Testis (tissue), 3 donors: ENCODE measurements around the gene ST7. TPM values are rescaled to one million over a fixed set of nuclear protein-coding genes. Genes with fewer than 3 reads are reported as not detected.

Experiments used
- DNase-seq: peaks from one replicate; pipeline ENCODE4 v3.0.0-alpha.2; 2019
- H3K27ac ChIP-seq, 2 donors: fragments of 200-600 bp; sonication (generic); one replicate each; pipeline ENCODE4 v1.5.1; 2019
- H3K27me3 ChIP-seq: fragments of 200-600 bp; sonication (generic); one replicate; pipeline ENCODE4 v1.5.1; 2019
- H3K36me3 ChIP-seq: fragments of 200-600 bp; sonication (generic); one replicate; pipeline ENCODE4 v1.5.1; 2017; ENCODE audit warnings: low read depth; ENCODE audit errors: missing control alignments
- H3K4me1 ChIP-seq: fragments of 200-600 bp; sonication (generic); one replicate; pipeline ENCODE4 v1.5.1; 2019
- H3K4me3 ChIP-seq, 2 donors: fragments of 200-600 bp; sonication (generic); one replicate each; pipeline ENCODE4 v1.5.1; 2017 to 2019
- H3K9me3 ChIP-seq: fragments of 200-600 bp; sonication (generic); one replicate; pipeline ENCODE4 v1.5.1; 2017
- POLR2A ChIP-seq: fragments of 450-650 bp; IDR thresholded peaks from one replicate; pipeline ENCODE4 v1.6.1; 2017; ENCODE audit warnings: antibody characterized with exemption, mild to moderate bottlenecking, moderate library complexity
- WGBS, 2 donors: methylation state at CpG; one replicate each; pipeline ENCODE4 v1.1.5; 2018; 5-methylcytosine and 5-hydroxymethylcytosine counted together
- intact Hi-C: fragments of 100-400 bp; cut with DNase I; formaldehyde crosslinking; loops from one replicate; pipeline ENCODE4 v1.15.1; 2023; ENCODE audit warnings: low total_unique reads
- polyA plus RNA-seq: library from polyadenylated mRNA; stranded (reverse); fragments of 350-450 nt; fragmentation: Illumina TruSeq; extraction: RNeasy Lipid Tissue Mini Kit (QIAGEN cat#74804); gene quantifications from one replicate; pipeline ENCODE4 v1.2.3, GENCODE V29; 2014; ENCODE audit warnings: low read depth, low replicate concordance; ENCODE audit not compliant: insufficient read depth
- total RNA-seq, 2 donors: library from RNA; depleted of rRNA; stranded (reverse); fragments of >200 nt; gene quantifications; one replicate each; pipeline ENCODE4 v1.2.3, GENCODE V29; 2016
- TF ChIP-seq, protein P1 (sequence below), 3 experiments: fragments of 450-650 bp in 2 of 3; fragments of 200-600 bp in 1 of 3; sonication (generic) in 1 of 3; IDR thresholded peaks; one replicate each; pipeline ENCODE4 v1.5.1; 2016 to 2019; ENCODE audit warnings: antibody characterized with exemption in 3 of 3, mild to moderate bottlenecking in 2 of 3, moderate library complexity in 1 of 3

Gene ST7
- total and polyA plus RNA-seq, 3 donors from 2014 or later, result 15.9 to 25.3 (median 23.2) TPM

- no peaks in the 10 kb centered on the region for H3K36me3 ChIP-seq
- no peak for DNase-seq
- H3K4me3 ChIP-seq, result no peak overlapping the region
- H3K4me1 ChIP-seq, result no peaks in the 10 kb centered on the region
- no peak overlapping the region for H3K27ac ChIP-seq
- WGBS, 2 donors, result 75 to 78% methylated on average over 2 of the region's 2 CpGs
- no peaks in the 10 kb centered on the region for H3K27me3 ChIP-seq
- TF ChIP-seq, protein P1, sequence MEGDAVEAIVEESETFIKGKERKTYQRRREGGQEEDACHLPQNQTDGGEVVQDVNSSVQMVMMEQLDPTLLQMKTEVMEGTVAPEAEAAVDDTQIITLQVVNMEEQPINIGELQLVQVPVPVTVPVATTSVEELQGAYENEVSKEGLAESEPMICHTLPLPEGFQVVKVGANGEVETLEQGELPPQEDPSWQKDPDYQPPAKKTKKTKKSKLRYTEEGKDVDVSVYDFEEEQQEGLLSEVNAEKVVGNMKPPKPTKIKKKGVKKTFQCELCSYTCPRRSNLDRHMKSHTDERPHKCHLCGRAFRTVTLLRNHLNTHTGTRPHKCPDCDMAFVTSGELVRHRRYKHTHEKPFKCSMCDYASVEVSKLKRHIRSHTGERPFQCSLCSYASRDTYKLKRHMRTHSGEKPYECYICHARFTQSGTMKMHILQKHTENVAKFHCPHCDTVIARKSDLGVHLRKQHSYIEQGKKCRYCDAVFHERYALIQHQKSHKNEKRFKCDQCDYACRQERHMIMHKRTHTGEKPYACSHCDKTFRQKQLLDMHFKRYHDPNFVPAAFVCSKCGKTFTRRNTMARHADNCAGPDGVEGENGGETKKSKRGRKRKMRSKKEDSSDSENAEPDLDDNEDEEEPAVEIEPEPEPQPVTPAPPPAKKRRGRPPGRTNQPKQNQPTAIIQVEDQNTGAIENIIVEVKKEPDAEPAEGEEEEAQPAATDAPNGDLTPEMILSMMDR (IDR thresholded peaks at IDR 0.05), result no peak
- TF ChIP-seq POLR2A, result no peak
- intact Hi-C loops, result no loop called here
- no peaks in the 10 kb centered on the region for H3K9me3 ChIP-seq
Observed at GRCh38 chr7:117038408-117038807, 85.1 kb downstream of the ST7 start.

DNA sequence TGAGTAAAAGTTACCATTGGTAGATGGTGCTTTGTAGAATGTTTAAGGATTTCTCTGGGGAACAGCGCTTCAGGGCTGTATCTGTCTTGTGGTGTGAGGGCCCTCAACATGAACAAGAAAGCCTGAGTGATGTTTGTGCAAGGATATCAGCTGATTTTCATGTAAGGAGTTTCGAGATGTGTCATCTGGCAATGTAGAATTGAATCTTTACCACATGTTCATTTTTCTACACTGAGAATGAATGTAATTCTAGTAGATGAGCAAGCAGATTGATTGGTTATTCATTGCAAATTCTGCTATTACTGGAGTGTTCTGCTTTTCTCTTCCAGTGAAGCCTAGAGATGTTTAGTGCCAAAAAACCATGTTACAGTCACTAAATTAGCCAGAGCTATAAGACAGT is 87.7 kb downstream of the ST7 start:
- H3K4me1 ChIP-seq, result no peaks in the 10 kb centered on the region
- H3K4me3 ChIP-seq, result no peak overlapping the region
- no peaks in the 10 kb centered on the region for H3K27me3 ChIP-seq
- no peaks in the 10 kb centered on the region for H3K9me3 ChIP-seq
- 88 to 93% methylated on average over 2 of the region's 2 CpGs for WGBS, 2 donors
- H3K27ac ChIP-seq, result no peak overlapping the region
- DNase-seq, result no peak
- H3K36me3 ChIP-seq, result no peaks in the 10 kb centered on the region
- TF ChIP-seq, protein P1 (IDR thresholded peaks at IDR 0.05), result no peak
- no peak for TF ChIP-seq POLR2A
- intact Hi-C loops, result no loop called here

DNA sequence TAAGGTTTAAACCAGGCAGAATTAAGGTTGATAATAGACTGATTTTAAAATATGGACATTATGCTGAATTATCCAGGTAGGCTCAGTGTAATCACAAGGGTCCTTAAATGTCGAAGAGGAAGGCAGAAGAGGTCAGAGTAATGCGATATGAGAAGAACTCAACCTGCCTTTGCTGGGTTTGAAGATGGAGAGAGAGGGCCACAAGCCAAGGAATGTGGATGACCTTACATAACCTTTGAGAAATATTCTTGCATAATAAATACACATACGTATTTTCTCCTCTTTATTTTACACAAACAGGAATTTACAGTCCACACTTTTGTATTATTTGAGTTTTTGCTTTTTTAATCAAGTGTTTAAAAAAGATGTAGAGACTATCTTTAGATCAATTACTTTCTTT is 88.5 kb downstream of the ST7 start:
- H3K9me3 ChIP-seq, result no peaks in the 10 kb centered on the region
- no peak overlapping the region for H3K4me3 ChIP-seq
- no peaks in the 10 kb centered on the region for H3K36me3 ChIP-seq
- 83 to 88% methylated on average over 3 of the region's 3 CpGs for WGBS, 2 donors
- intact Hi-C loops, result no loop called here
- TF ChIP-seq, protein P1 (IDR thresholded peaks at IDR 0.05), result no peak
- no peak for TF ChIP-seq POLR2A
- no peak for DNase-seq
- no peaks in the 10 kb centered on the region for H3K4me1 ChIP-seq
- H3K27me3 ChIP-seq, result no peaks in the 10 kb centered on the region
- no peak overlapping the region for H3K27ac ChIP-seq

DNA sequence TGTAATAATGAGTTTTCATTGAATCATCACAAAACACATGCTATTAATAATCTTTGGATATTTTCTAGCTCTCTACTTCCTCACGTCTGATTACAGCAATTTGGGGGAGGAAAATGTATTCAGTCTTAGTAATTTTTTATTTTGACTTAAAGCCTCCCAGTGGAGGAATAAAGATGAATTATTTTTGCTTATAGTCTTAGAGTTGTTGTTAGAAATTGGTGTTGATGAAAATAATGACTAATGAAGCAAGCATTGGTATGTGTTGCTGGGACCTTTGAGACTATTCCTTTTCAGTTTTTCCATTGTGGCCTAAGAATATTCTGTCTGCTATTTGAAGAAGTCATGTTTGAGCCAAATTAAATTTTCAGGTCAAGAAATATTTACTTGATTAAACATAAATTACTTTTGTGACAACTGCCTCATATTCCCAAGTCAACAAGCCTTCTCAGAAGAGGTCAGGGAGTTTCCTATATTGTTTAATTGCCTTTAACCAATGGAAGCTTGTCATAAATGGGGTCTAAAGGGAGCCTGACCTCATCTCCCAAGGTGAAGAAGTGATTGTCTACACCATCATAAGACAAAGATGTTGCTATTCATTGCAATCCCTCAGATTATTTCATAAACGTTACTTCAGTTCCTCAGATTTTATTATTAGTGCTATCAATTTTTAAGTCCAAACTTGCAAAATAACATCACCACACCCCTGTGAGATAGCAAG is 90.0 kb downstream of the ST7 start:
- no peak for TF ChIP-seq POLR2A
- TF ChIP-seq, protein P1 (IDR thresholded peaks at IDR 0.05), result no peak
- intact Hi-C loops, result no loop called here
- H3K9me3 ChIP-seq, result no peaks in the 10 kb centered on the region
- H3K36me3 ChIP-seq, result no peaks in the 10 kb centered on the region
- DNase-seq, result no peak
- no peaks in the 10 kb centered on the region for H3K4me1 ChIP-seq
- no peak overlapping the region for H3K27ac ChIP-seq
- no peak overlapping the region for H3K4me3 ChIP-seq
- H3K27me3 ChIP-seq, result no peaks in the 10 kb centered on the region
- 46 to 53% methylated on average over 2 of the region's 2 CpGs for WGBS, 2 donors

DNA sequence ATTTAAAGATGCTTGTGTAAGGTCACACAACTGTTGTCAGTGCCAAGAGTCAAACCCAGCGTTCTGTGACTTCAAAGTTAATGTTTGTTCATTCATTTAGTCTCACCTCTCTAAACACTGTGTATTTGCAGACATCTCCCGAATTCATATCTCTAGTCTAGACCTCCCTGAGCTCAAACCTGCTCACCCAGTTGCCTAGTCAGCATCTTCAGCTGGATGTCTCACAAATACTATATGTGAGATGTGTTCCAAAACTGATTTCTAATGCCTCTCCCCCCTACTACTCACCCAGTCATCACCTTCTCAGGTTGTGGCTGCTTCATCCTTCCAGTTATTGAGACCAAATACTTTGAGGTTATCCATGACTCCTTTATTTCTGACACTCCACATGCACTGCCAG is 91.4 kb downstream of the ST7 start:
- H3K36me3 ChIP-seq, result no peaks in the 10 kb centered on the region
- TF ChIP-seq, protein P1 (IDR thresholded peaks at IDR 0.05), result no peak
- no peak for TF ChIP-seq POLR2A
- DNase-seq, result no peak
- intact Hi-C loops, result no loop called here
- H3K4me3 ChIP-seq, result no peak overlapping the region
- no peak overlapping the region for H3K27ac ChIP-seq
- no peaks in the 10 kb centered on the region for H3K4me1 ChIP-seq
- 87 to 92% methylated on average over 2 of the region's 2 CpGs for WGBS, 2 donors
- no peaks in the 10 kb centered on the region for H3K27me3 ChIP-seq
- no peaks in the 10 kb centered on the region for H3K9me3 ChIP-seq
